HEK293 (cell line): Measurements from ENCODE around the gene NRGN.
A peak's percentile ranks its signal among the peaks of the same experiment; 100 is the strongest.

ENCODE experiments used
- CTCF ChIA-PET: fragments of 350-600 bp; formaldehyde crosslinking; extraction: SDS; loops from one replicate; lab custom pipeline; 2021; ENCODE audit warnings: antibody characterized with exemption; lab: Yijun Ruan, JAX
- POLR2A ChIA-PET: fragments of 300-600 bp; formaldehyde crosslinking; extraction: SDS; loops from one replicate; lab custom pipeline; 2020; ENCODE audit warnings: antibody characterized with exemption, inconsistent platforms; lab: Yijun Ruan, JAX
- H3K27ac ChIP-seq: fragments of 200-500 bp; sonication (Bioruptor generic); 2 replicates; pipeline ENCODE4 v1.5.1; 2014; ENCODE audit warnings: low read depth, low read length, control low read depth, inconsistent platforms; ENCODE audit errors: extremely low read depth
- H3K36me3 ChIP-seq, 2 experiments: fragments of 200-500 bp in 1 of 2; sonication (Bioruptor generic) in 1 of 2; 1 replicate in 1 of 2; 2 replicates in 1 of 2; pipeline ENCODE4 v1.5.1; 2014 to 2017; ENCODE audit warnings: inconsistent platforms in 2 of 2, low read length in 2 of 2; ENCODE audit not compliant: control insufficient read depth in 2 of 2, insufficient read depth in 1 of 2
- H3K4me1 ChIP-seq: fragments of 200-500 bp; sonication (Bioruptor generic); 2 replicates; pipeline ENCODE4 v1.5.1; 2014; ENCODE audit warnings: mild to moderate bottlenecking, low read length, inconsistent platforms; ENCODE audit not compliant: control insufficient read depth, insufficient read depth
- H3K4me3 ChIP-seq: 2 replicates; pipeline ENCODE4 v1.5.1; 2011; ENCODE audit warnings: low read depth, mild to moderate bottlenecking, control low read depth, low read length, moderate library complexity
- H3K9me3 ChIP-seq: fragments of 200-500 bp; sonication (Bioruptor generic); 2 replicates; pipeline ENCODE4 v1.5.1; 2014; ENCODE audit warnings: low read depth, low read length, inconsistent platforms; ENCODE audit not compliant: control insufficient read depth, insufficient read depth
- EGR2 ChIP-seq: fragments of 450-650 bp; formaldehyde crosslinking; IDR thresholded peaks from 2 replicates; pipeline ENCODE4 v1.5.1; 2016; ENCODE audit warnings: low read depth, missing biosample characterization, missing genetic modification characterization
- GLI2 ChIP-seq: fragments of 450-650 bp; formaldehyde crosslinking; IDR thresholded peaks from 2 replicates; pipeline ENCODE4; 2017; ENCODE audit warnings: missing biosample characterization, missing genetic modification characterization, low read depth, borderline replicate concordance
- IKZF3 ChIP-seq: fragments of 450-650 bp; IDR thresholded peaks from 2 replicates; pipeline ENCODE4 v1.5.0; 2018; ENCODE audit warnings: missing biosample characterization, mild to moderate bottlenecking, missing genetic modification characterization, moderate library complexity
- KLF10 ChIP-seq: fragments of 450-650 bp; IDR thresholded peaks from 2 replicates; pipeline ENCODE4 v1.5.1; 2018; ENCODE audit warnings: missing biosample characterization, mild to moderate bottlenecking, missing genetic modification characterization
- TCF7L2 ChIP-seq: IDR thresholded peaks from 2 replicates; pipeline ENCODE4 v1.6.1; 2011; ENCODE audit warnings: low read depth, mild to moderate bottlenecking, inconsistent platforms, low read length, moderate library complexity, borderline replicate concordance
- ZBTB20 ChIP-seq: fragments of 450-650 bp; formaldehyde crosslinking; IDR thresholded peaks from 2 replicates; pipeline ENCODE4 v1.5.1; 2016; ENCODE audit warnings: missing biosample characterization, missing genetic modification characterization
- ZBTB21 ChIP-seq: fragments of 450-650 bp; formaldehyde crosslinking; IDR thresholded peaks from 2 replicates; pipeline ENCODE4 v1.5.1; 2017; ENCODE audit warnings: missing biosample characterization, missing genetic modification characterization
- ZFHX2 ChIP-seq: fragments of 450-650 bp; formaldehyde crosslinking; conservative IDR thresholded peaks from 2 replicates; pipeline ENCODE4 v1.5.1; 2016; ENCODE audit warnings: missing biosample characterization, missing genetic modification characterization
- ZNF121 ChIP-seq: fragments of 450-650 bp; formaldehyde crosslinking; IDR thresholded peaks from 2 replicates; pipeline ENCODE4 v1.5.1; 2016; ENCODE audit warnings: missing biosample characterization, missing genetic modification characterization
- ZNF175 ChIP-seq: fragments of 450-650 bp; formaldehyde crosslinking; IDR thresholded peaks from 2 replicates; pipeline ENCODE4 v1.5.1; 2016; ENCODE audit warnings: missing biosample characterization, missing genetic modification characterization
- ZNF391 ChIP-seq: fragments of 450-650 bp; formaldehyde crosslinking; IDR thresholded peaks from 2 replicates; pipeline ENCODE4 v1.5.1; 2016; ENCODE audit warnings: low read depth, missing biosample characterization, missing genetic modification characterization, borderline replicate concordance
- ZNF48 ChIP-seq: fragments of 450-650 bp; formaldehyde crosslinking; IDR thresholded peaks from 2 replicates; pipeline ENCODE4 v1.5.1; 2016; ENCODE audit warnings: missing biosample characterization, missing genetic modification characterization
- ZNF544 ChIP-seq: fragments of 450-650 bp; formaldehyde crosslinking; IDR thresholded peaks from 2 replicates; pipeline ENCODE4 v1.5.0; 2017; ENCODE audit warnings: missing biosample characterization, missing genetic modification characterization
- ZNF561 ChIP-seq: fragments of 450-650 bp; IDR thresholded peaks from 2 replicates; pipeline ENCODE4 v1.5.1; 2018; ENCODE audit warnings: missing biosample characterization, missing genetic modification characterization, borderline replicate concordance
- ZNF621 ChIP-seq: fragments of 450-650 bp; formaldehyde crosslinking; IDR thresholded peaks from 2 replicates; pipeline ENCODE4 v1.5.1; 2017; ENCODE audit warnings: missing biosample characterization, missing genetic modification characterization
- ZNF792 ChIP-seq: fragments of 450-650 bp; formaldehyde crosslinking; IDR thresholded peaks from 2 replicates; pipeline ENCODE4 v1.5.1; 2016; ENCODE audit warnings: missing biosample characterization, missing genetic modification characterization
- ZSCAN23 ChIP-seq: fragments of 450-650 bp; formaldehyde crosslinking; IDR thresholded peaks from 2 replicates; pipeline ENCODE4 v1.5.1; 2016; ENCODE audit warnings: missing biosample characterization, missing genetic modification characterization
- TF ChIP-seq, protein P1 (sequence below): fragments of 450-650 bp; formaldehyde crosslinking; IDR thresholded peaks from 2 replicates; pipeline ENCODE4 v1.5.1; 2017; ENCODE audit warnings: missing biosample characterization, missing genetic modification characterization
- TF ChIP-seq, protein P2 (sequence below): fragments of 450-650 bp; formaldehyde crosslinking; IDR thresholded peaks from 2 replicates; pipeline ENCODE4 v1.5.1; 2017; ENCODE audit warnings: missing biosample characterization, missing genetic modification characterization
- TF ChIP-seq, protein P3 (sequence below): fragments of 450-650 bp; formaldehyde crosslinking; IDR thresholded peaks from 2 replicates; pipeline ENCODE4 v1.5.1; 2016; ENCODE audit warnings: missing biosample characterization, missing genetic modification characterization
- TF ChIP-seq, protein P4 (sequence below): fragments of 450-650 bp; formaldehyde crosslinking; IDR thresholded peaks from 2 replicates; pipeline ENCODE4 v1.5.1; 2016; ENCODE audit warnings: missing biosample characterization, missing genetic modification characterization

NRGN gene

DNA sequence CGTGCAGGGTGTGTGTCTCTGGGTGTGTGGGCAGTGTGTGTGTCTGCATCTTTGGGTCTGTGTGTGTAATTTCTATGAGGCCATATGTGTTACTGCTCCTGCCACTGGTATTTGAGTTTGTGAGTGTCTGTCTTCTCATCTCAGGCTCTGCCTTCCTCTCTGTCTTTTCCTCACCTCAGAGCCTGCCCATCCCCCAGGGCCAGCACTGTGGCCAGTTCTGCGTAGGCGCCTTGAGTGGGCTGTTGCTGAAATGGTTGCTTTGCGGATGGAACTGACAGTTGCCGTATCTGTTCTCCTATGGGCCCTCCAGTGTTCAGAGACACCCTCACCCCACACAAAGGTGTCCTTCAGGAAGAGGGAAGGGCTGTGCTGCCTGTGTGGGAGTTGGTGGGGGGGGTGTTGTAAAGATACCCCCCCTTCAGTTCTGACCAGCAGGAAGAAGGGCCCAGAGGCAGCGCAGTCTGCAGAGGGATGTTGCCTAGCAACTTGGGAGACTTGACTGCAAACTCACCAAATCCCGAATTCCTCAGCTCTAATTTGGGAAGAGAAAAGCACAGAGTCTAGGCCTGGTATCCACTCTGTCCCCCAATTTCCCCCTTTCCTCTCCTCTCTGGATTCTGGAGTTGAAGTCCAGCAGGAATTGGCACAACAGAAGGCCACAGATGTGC lies 2.0 kb upstream of the NRGN start:
- no peaks in the 10 kb centered on the region; the same call in 1 of the 2 replicates for H3K4me1 ChIP-seq
- H3K36me3 ChIP-seq: no peaks in the 10 kb centered on the region
- no peak overlapping the region for H3K4me3 ChIP-seq
- no peaks in the 10 kb centered on the region for H3K9me3 ChIP-seq
- ChIA-PET CTCF (no interaction called here), POLR2A (no interaction called here)
- TF ChIP-seq ZFHX2 (tag by site-specific recombination): peak; percentile 50; the same call in 1 of the 2 replicates
- TF ChIP-seq ZNF48 (tag by site-specific recombination): no peak
- TF ChIP-seq ZSCAN23 (tag by site-specific recombination): no peak
- TF ChIP-seq EGR2 (tag by site-specific recombination): peak; percentile 76
- no peak overlapping the region for H3K27ac ChIP-seq

DNA sequence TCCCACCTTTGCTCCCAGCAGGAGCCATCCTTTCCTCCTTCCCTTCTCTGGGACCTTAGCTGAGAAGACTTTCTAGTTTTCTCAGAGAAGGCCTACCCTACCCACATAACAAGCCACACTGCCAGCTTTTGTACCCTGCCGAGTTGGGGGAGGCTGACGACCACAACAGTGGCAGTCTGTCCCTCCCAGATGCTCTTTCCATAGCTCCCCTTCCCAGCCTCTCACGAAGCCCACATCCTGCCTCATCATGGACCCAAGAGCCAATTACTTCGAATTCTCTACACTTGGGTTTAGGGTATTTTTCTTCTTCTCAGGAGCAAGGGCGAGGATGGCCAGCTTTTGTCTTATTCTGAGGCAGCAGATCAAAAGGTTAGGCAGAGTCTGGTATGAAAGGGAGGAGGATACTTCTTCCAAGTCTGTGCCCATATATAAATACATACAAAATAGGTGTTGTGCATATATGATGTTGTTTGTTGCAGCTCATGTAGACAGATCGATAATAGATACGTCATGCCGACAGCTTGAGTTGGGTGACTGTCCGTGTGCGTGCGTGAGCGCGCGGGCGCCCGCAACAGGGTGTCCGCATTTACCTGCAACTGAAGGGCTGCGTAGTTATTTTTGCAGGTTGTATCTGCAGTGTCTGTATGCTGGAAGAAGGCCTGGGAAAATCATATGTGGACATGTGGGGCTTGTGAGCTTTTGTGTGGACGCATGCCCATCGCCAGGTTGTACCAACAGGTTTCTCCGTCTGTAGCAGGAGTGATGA lies 846 bp upstream of the NRGN start:
- Histone ChIP-seq H3K36me3 (no peaks in the 10 kb centered on the region), H3K4me3 (no peak overlapping the region), H3K9me3 (no peaks in the 10 kb centered on the region), H3K4me1 (no peaks in the 10 kb centered on the region; the same call in 1 of the 2 replicates), H3K27ac (no peak overlapping the region)
- POLR2A ChIA-PET: interaction anchor here (0.7 to 1.4 kb wide), 6 partner anchors 14 to 116 kb away, joined by 3 to 9 read pairs (median 4); partner anchors contain the start of genes SIAE, SPA17, TBRG1 and VSIG2
- CTCF ChIA-PET: interaction anchor here (0.6 to 1.3 kb wide), 5 partner anchors 8 to 127 kb away, joined by 3 to 4 read pairs (median 3); no protein-coding TSS in a partner anchor
- TF ChIP-seq ZBTB20 (no peak), ZNF561 (no peak), ZNF391 (tag by site-specific recombination) (no peak), IKZF3 (tag by site-specific recombination) (no peak), KLF10 (tag by site-specific recombination) (no peak), ZNF544 (no peak), ZNF621 (tag by site-specific recombination) (no peak), ZNF121 (tag by site-specific recombination) (no peak), ZBTB21 (tag by site-specific recombination) (no peak), ZNF792 (tag by site-specific recombination) (no peak), GLI2 (no peak), ZFHX2 (tag by site-specific recombination) (no peak), TCF7L2 (no peak), ZNF175 (tag by site-specific recombination) (no peak)
- TF ChIP-seq, protein P1, sequence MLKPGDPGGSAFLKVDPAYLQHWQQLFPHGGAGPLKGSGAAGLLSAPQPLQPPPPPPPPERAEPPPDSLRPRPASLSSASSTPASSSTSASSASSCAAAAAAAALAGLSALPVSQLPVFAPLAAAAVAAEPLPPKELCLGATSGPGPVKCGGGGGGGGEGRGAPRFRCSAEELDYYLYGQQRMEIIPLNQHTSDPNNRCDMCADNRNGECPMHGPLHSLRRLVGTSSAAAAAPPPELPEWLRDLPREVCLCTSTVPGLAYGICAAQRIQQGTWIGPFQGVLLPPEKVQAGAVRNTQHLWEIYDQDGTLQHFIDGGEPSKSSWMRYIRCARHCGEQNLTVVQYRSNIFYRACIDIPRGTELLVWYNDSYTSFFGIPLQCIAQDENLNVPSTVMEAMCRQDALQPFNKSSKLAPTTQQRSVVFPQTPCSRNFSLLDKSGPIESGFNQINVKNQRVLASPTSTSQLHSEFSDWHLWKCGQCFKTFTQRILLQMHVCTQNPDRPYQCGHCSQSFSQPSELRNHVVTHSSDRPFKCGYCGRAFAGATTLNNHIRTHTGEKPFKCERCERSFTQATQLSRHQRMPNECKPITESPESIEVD (tag by site-specific recombination): no peak
- TF ChIP-seq, protein P2, sequence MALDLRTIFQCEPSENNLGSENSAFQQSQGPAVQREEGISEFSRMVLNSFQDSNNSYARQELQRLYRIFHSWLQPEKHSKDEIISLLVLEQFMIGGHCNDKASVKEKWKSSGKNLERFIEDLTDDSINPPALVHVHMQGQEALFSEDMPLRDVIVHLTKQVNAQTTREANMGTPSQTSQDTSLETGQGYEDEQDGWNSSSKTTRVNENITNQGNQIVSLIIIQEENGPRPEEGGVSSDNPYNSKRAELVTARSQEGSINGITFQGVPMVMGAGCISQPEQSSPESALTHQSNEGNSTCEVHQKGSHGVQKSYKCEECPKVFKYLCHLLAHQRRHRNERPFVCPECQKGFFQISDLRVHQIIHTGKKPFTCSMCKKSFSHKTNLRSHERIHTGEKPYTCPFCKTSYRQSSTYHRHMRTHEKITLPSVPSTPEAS (tag by site-specific recombination): no peak
- TF ChIP-seq, protein P3, sequence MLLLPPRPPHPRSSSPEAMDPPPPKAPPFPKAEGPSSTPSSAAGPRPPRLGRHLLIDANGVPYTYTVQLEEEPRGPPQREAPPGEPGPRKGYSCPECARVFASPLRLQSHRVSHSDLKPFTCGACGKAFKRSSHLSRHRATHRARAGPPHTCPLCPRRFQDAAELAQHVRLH (tag by site-specific recombination): no peak
- TF ChIP-seq, protein P4, sequence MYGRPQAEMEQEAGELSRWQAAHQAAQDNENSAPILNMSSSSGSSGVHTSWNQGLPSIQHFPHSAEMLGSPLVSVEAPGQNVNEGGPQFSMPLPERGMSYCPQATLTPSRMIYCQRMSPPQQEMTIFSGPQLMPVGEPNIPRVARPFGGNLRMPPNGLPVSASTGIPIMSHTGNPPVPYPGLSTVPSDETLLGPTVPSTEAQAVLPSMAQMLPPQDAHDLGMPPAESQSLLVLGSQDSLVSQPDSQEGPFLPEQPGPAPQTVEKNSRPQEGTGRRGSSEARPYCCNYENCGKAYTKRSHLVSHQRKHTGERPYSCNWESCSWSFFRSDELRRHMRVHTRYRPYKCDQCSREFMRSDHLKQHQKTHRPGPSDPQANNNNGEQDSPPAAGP (tag by site-specific recombination): no peak
